T-helper 9 cell (primary cell): Measurements from ENCODE around the gene SYTL2.
"Not testable (repeated sequence)": the region's sequence is repeated elsewhere in the genome, so short reads cannot be mapped to it uniquely, and the experiment has no call there.

Source experiments
- DNase-seq: peaks from one replicate; pipeline ENCODE4 v3.0.0-alpha.2; 2020
- total RNA-seq, 2 donors: gene quantifications; one replicate each; lab custom pipeline; 2026; lab: John Stamatoyannopoulos, UW

SYTL2 gene, protein sequence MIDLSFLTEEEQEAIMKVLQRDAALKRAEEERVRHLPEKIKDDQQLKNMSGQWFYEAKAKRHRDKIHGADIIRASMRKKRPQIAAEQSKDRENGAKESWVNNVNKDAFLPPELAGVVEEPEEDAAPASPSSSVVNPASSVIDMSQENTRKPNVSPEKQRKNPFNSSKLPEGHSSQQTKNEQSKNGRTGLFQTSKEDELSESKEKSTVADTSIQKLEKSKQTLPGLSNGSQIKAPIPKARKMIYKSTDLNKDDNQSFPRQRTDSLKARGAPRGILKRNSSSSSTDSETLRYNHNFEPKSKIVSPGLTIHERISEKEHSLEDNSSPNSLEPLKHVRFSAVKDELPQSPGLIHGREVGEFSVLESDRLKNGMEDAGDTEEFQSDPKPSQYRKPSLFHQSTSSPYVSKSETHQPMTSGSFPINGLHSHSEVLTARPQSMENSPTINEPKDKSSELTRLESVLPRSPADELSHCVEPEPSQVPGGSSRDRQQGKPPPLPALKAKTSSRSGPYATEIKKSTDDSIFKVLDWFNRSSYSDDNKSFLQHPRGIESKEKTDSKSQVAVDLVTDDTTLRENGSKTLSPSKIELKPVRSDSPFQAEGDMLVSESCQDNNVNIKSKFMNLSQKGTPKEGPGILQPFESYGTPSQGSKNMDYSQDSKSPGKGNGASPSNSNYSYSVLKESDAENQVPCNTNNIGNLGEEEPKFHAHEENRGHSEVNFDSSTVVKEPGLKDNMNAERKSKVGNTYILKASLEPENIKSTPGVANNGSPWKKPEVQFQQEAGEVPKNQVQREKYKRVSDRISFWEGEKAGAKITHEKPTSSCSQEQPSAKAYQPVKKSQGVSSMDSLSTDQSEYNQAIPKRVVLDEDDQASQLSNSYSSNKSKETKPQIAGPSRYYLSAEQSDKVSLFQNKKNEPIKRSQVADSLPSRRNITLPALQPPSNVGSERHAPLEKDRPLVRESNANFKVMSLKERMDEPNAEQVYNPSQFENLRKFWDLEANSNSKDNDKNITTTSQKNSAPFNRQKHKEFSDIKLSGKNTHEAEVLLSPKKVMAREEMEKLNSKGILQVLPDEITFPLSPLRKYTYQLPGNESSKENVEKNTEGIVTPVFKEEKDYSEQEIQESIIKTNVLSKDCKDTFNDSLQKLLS (N-terminal part only)
- total RNA-seq, result 79.9 to 122 reads per million in 2 donors

GRCh38 chr11:85810871-85811611, at the start of gene SYTL2:
TSS of gene SYTL2 (minus strand) at chr11:85811141. CDS start at chr11:85757725, 53,416 bp downstream.
- DNase-seq, result peak; percentile 73

DNA sequence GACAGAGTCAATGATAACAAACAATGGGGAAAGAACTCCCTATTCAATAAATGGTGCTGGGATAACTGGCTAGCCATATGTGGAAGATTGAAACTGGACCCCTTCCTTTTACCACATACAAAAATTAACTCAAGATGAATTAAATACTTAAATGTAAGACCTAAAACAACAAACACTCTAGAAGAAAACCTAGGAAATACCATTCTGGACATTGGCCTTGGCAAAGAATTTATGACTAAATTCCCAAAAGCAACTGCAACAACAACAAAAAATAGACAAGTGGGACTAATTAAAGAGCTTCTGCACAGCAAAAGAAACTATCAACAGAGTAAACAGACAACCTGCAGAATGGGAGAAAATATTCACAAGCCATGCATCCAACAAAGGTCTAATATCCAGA, 48.6 kb upstream of the SYTL2 start:
- DNase-seq, result not testable (repeated sequence)

- DNase-seq, result no peak
Measured at GRCh38 chr11:85857098-85857497, 46.2 kb upstream of the SYTL2 start.

DNA sequence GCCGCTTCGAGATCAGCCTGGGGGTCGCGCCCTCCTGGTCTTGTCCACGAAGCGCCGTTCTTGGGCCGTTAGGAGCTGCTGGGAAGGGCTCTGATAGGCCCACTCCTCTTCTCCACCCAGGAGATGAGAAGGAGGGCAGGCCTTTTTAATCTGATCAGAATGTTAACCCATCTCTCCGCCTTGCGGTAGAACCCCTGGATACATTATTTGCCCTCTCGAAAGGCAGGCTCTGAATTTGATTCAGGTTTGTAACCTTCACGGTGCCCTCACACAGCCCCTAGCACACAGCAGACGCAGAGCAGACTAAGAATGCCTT, 44.4 kb upstream of the SYTL2 start, which contains the start of gene CCDC83:
Gene CCDC83, plus strand, starts transcription at position 43 of the 316 bp plus-strand sequence. CDS start 9,741 bp downstream, outside the sequence.
- no peak for DNase-seq

- DNase-seq, result peak; percentile 84
Measured at GRCh38 chr11:85854557-85855340, 43.8 kb upstream of the SYTL2 start.

DNA sequence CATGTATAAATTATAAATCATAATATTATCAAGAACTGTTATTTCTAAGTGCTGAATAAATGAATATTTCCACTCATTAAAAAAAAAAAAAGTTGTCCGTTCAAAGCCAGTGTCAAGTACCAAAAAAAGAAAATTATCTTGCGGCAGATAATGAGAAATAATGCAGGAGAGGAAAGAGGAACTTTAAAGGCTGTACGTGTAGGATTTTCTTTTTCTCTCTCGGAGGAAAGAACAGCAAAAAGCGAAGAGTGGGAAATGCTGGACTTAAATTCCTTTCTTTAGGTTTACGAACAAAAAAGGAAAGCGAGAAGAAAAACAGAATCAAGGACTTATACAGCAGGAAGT, 43.2 kb upstream of the SYTL2 start:
- DNase-seq, result no peak

GRCh38 chr11:85853541-85853940, 42.6 kb upstream of the SYTL2 start:
- not testable (repeated sequence) for DNase-seq

GRCh38 chr11:85852754-85853153, 41.8 kb upstream of the SYTL2 start:
- DNase-seq, result not testable (repeated sequence)

GRCh38 chr11:85848556-85848955, 37.6 kb upstream of the SYTL2 start:
- DNase-seq, result no peak

GRCh38 chr11:85848006-85848405, 37.1 kb upstream of the SYTL2 start:
- DNase-seq, result no peak

DNA sequence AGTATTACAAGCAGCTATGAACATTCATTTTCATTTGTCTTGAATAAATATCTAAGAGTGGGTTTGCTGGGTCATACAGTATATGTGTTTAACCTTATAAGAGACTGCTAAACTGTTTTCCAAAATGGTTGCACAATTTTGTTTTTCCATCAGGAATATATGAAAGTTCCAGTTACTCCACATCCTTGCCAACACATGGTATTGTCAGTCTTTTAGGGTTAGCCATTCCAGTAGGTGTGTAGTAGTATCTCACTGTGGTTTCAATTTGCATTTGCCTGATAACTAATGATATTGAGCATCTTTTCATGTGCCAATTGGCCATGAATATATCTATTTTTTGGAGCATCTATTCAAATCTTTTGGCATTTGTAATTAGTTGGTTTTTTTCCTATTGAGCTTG, 36.5 kb upstream of the SYTL2 start:
- DNase-seq, result no peak

DNA sequence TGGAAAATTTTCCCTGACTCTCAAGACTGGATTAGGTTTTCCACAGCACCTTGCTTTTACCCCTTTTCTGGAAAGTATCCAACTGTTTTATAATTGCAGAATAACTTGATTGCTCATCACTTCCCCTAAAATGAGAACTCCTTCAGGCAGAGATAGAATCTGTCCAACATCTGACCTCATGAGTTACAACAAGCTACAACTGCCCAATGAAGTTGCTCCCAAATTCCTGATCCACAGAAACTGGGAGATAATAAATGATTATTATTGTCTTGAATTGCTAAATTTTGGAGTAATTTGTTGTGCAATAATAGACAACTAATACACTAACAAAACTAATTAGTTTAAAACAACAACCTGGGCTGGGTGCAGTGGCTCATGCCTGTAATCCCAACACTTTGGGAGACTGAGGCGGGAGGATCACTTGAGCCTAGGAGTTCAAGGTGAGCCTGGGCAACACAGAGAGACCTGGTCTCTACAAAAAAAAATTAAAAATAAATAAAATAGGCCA, 34.2 kb upstream of the SYTL2 start:
- DNase-seq, result no peak

DNA sequence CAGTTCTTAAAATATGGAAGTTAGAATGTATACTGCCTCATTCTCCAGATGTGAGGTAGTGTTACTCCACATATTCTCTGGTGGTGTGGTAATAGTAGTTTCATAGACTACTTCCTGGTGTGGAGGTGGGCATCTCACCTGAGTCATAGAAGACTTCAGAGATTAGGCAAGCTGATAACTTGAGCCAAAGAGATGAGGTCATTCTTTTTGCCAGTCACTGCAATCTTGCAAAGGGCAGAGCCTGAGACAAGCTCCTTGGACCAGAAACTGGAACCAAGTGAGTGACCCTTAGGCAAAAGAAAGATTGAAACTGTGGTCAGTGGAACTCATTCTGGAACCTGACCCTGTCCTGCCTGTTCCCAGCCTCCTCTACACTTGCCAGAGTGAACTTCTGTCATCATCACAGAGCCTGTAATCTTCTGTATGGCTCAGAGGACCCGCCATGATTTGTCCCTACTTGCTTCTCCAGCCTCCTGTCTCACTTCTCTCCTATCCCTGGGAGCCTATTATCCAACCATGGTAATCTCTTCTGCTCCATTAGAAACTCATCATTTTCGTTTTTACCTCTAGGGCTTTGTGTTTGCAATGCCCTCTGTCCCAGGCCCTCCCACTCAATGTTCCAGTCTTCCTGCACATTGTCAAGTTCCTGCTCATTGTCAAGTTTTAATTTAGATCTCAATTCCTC, 33.6 kb upstream of the SYTL2 start:
- no peak for DNase-seq

DNA sequence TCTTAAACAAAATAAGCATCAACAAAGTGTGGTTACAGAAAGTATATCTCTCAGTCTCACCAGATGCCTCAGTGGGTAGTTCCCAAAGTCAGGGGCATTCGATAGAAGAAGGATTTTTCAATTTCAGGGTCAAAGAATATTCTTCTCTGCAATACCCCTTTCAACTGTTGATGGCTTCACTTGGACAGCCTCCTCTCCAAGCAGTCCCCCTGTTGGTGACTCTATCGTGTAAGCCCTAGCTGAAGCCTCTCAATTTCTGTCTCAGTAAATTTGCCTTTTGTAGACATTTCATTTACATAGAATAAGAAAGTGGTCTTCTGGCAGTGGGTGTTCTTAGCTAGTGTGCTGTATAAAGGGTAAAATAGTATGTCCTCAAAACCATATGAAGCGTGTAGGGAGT, 33.0 kb upstream of the SYTL2 start:
- DNase-seq, result no peak

GRCh38 chr11:85840932-85841331, 30.0 kb upstream of the SYTL2 start:
- DNase-seq, result not testable (repeated sequence)

- no peak for DNase-seq
Measured at GRCh38 chr11:85835729-85836128, 24.8 kb upstream of the SYTL2 start.

DNA sequence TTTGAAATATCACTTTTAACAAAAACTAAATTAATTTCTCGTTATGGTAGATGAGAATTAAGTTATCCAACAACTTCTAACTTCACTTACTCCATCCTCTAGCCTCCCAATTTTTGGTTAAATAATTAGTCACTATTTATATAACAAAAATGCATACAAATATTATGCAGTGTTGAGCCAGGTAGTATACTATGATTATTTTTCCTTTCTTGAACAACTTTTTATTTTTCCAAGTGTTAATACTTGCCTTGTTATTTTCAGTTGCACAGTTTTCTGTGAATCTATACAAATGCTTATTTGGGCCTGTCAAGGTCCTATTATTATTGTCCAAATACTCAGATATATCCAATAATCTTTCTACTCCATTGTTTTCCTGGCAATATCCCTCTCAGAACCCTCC, 24.3 kb upstream of the SYTL2 start:
- DNase-seq, result no peak

- no peak for DNase-seq
Measured at GRCh38 chr11:85831050-85831449, 20.1 kb upstream of the SYTL2 start.

DNA sequence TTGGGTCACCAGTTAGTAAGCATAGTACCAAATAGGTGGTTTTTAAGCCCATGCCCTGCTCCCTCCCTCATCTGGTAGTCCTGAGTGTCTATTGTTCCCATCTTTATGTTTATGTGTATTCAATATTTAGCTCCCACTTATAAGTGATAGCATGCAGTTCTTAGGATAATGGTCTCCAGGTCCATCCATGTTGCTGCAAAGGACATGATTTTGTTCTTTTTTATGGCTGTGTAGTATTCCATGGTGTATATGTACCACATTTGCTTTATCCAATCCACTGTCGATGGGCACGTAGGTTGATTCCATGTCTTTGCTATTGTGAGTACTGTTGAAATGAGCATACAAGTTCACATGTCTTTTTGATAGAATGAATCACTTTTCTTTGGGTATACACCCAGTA, 18.2 kb upstream of the SYTL2 start:
- no peak for DNase-seq

- no peak for DNase-seq
Measured at GRCh38 chr11:85828640-85828978, 17.7 kb upstream of the SYTL2 start.
